Thyroid gland (tissue), 4 donors: ENCODE measurements around the gene HIC1. TPM values are rescaled to one million over a fixed set of nuclear protein-coding genes. Genes with fewer than 3 reads are reported as not detected.

ENCODE experiments used
- DNase-seq, 2 donors: peaks; one replicate each; pipeline ENCODE4 v3.0.0-alpha.2; 2019
- H3K27ac ChIP-seq, 3 donors: fragments of 200-600 bp; sonication (generic); 1 replicate in 2 of 3; 2 replicates in 1 of 3; pipeline ENCODE4 v1.5.1; 2016 to 2019; ENCODE audit warnings: mild to moderate bottlenecking in 1 of 3, moderate library complexity in 1 of 3
- H3K27me3 ChIP-seq: fragments of 200-600 bp; sonication (generic); one replicate; pipeline ENCODE4 v1.5.1; 2019
- H3K36me3 ChIP-seq, 2 donors: fragments of 200-600 bp; sonication (generic); one replicate each; pipeline ENCODE4 v1.5.1; 2016 to 2019
- H3K4me1 ChIP-seq, 2 donors: fragments of 200-600 bp; sonication (generic); one replicate each; pipeline ENCODE4 v1.5.1; 2017 to 2019
- H3K4me3 ChIP-seq, 3 donors: fragments of 200-600 bp; sonication (generic); replicated peaks in 1 of 3; 1 replicate in 2 of 3; 2 replicates in 1 of 3; pipeline ENCODE4 v1.5.1; 2016; ENCODE audit warnings: mild to moderate bottlenecking in 1 of 3
- H3K9me3 ChIP-seq: fragments of 200-600 bp; sonication (generic); one replicate; pipeline ENCODE4 v1.5.1; 2017
- POLR2A ChIP-seq, 2 donors: fragments of 450-650 bp; IDR thresholded peaks; one replicate each; pipeline ENCODE4 v1.6.1; 2017; ENCODE audit warnings: antibody characterized with exemption in 2 of 2, mild to moderate bottlenecking in 2 of 2, moderate library complexity in 1 of 2
- WGBS, 2 donors: methylation state at CpG; one replicate each; pipeline ENCODE4 v1.1.5; 2017; 5-methylcytosine and 5-hydroxymethylcytosine counted together
- intact Hi-C: fragments of 100-400 bp; cut with DNase I; formaldehyde crosslinking; loops from one replicate; pipeline ENCODE4 v1.15.1; 2023
- total RNA-seq, 4 donors: library from RNA; depleted of rRNA; stranded (reverse); fragments of >200 nt; gene quantifications; one replicate each; pipeline ENCODE4 v1.2.3, GENCODE V29; 2016
- TF ChIP-seq, protein P1 (sequence below), 6 experiments: fragments of 200-600 bp in 3 of 6; fragments of 450-650 bp in 3 of 6; sonication (generic) in 3 of 6; IDR thresholded peaks; one replicate each; pipeline ENCODE4 v1.5.1; 2016 to 2019; ENCODE audit warnings: antibody characterized with exemption in 6 of 6, mild to moderate bottlenecking in 2 of 6, inconsistent platforms in 1 of 6, moderate library complexity in 1 of 6

The HIC1 gene
- total RNA-seq, 4 donors from 2014 or later = 13.3 to 23.2 (median 18.3) TPM

DNA sequence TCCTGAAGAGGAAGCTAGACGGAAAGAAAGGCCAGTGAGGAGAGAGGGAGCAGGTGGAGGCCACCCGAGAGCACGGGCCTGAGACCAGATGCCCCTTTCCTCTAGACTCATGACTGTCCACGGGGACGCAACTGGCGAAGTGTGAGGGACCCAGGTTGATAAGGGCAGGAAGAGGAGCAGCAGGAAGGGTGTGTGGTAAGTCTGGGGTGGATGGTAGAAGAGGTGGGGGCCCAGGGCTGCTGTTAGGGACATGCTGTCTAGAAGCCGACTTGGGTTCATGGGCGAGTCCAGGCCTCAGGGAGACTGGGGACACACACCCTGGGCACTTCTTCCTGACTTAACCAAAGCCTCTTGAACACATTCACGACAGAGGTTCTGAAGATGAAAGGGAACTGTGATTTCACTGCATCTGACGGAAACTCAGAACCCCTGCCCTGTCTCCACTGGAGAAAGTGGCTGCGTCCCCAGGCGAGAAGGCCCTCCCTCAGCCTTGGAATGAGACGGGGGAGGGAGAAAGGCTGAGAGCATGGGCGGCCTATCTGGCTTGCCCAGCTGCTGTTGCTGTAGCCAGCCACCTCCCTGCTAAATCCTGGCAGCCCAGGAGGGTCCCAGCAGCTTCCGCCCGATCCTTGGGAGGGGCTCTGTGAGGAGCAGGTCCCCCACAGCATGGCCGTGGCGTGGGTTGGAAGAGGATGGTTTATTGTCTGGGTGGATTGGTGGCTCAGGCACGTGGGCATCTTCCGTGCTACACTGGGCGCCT lies 6.0 kb downstream of the HIC1 start:
- Histone ChIP-seq H3K4me3 (no peak overlapping the region), H3K36me3 (peaks cover 25 to 32% of the 10 kb centered on the region in 2 donors), H3K4me1 (peaks cover 6 to 83% of the 10 kb centered on the region in 2 donors), H3K27me3 (peaks cover 5% of the 10 kb centered on the region), H3K9me3 (no peaks in the 10 kb centered on the region), H3K27ac (peak overlapping the region; percentile 49 to 65 (median 61))
- intact Hi-C loops = no loop called here
- DNase-seq = no peak
- WGBS, 2 donors = 59 to 80% methylated on average over 14 to 16 of the region's 21 CpGs
- TF ChIP-seq, protein P1, sequence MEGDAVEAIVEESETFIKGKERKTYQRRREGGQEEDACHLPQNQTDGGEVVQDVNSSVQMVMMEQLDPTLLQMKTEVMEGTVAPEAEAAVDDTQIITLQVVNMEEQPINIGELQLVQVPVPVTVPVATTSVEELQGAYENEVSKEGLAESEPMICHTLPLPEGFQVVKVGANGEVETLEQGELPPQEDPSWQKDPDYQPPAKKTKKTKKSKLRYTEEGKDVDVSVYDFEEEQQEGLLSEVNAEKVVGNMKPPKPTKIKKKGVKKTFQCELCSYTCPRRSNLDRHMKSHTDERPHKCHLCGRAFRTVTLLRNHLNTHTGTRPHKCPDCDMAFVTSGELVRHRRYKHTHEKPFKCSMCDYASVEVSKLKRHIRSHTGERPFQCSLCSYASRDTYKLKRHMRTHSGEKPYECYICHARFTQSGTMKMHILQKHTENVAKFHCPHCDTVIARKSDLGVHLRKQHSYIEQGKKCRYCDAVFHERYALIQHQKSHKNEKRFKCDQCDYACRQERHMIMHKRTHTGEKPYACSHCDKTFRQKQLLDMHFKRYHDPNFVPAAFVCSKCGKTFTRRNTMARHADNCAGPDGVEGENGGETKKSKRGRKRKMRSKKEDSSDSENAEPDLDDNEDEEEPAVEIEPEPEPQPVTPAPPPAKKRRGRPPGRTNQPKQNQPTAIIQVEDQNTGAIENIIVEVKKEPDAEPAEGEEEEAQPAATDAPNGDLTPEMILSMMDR (IDR thresholded peaks at IDR 0.05) = no peak
- TF ChIP-seq POLR2A (IDR thresholded peaks at IDR 0.05) = no peak

GRCh38 chr17:2061441-2061958 lies 6.6 kb downstream of the HIC1 start:
- peaks cover 25 to 32% of the 10 kb centered on the region in 2 donors for H3K36me3 ChIP-seq
- H3K4me3 ChIP-seq = no peak overlapping the region
- H3K27me3 ChIP-seq = peaks cover 5% of the 10 kb centered on the region
- peaks cover 6 to 82% of the 10 kb centered on the region in 2 donors for H3K4me1 ChIP-seq
- H3K9me3 ChIP-seq = no peaks in the 10 kb centered on the region
- WGBS, 2 donors = 75 to 84% methylated on average over 16 to 17 of the region's 17 CpGs
- intact Hi-C loops = no loop called here
- TF ChIP-seq, protein P1 (IDR thresholded peaks at IDR 0.05) = no peak
- TF ChIP-seq POLR2A (IDR thresholded peaks at IDR 0.05) = no peak
- no peak for DNase-seq
- H3K27ac ChIP-seq = peak overlapping the region; percentile 49 to 65 (median 61)

- WGBS, 2 donors = 58 to 68% methylated on average over 11 of the region's 11 CpGs
- H3K27me3 ChIP-seq = peaks cover 5% of the 10 kb centered on the region
- H3K36me3 ChIP-seq = peaks cover 25 to 32% of the 10 kb centered on the region in 2 donors
- TF ChIP-seq, protein P1 (IDR thresholded peaks at IDR 0.05) = no peak
- TF ChIP-seq POLR2A (IDR thresholded peaks at IDR 0.05) = no peak
- intact Hi-C loops = no loop called here
- DNase-seq = no peak
- H3K9me3 ChIP-seq = no peaks in the 10 kb centered on the region
- no peak overlapping the region for H3K4me3 ChIP-seq
- peak overlapping the region; percentile 49 to 61 (median 53) for H3K27ac ChIP-seq
- peaks cover 11 to 83% of the 10 kb centered on the region in 2 donors for H3K4me1 ChIP-seq
These were observed 7.8 kb downstream of the HIC1 start for GRCh38 chr17:2062571-2063183.

GRCh38 chr17:2063261-2064146 lies 8.6 kb downstream of the HIC1 start:
- intact Hi-C loops = no loop called here
- 78 to 79% methylated on average over 16 of the region's 16 CpGs for WGBS, 2 donors
- peaks cover 10 to 83% of the 10 kb centered on the region in 2 donors for H3K4me1 ChIP-seq
- no peak overlapping the region for H3K4me3 ChIP-seq
- H3K27me3 ChIP-seq = no peaks in the 10 kb centered on the region
- TF ChIP-seq, protein P1 (IDR thresholded peaks at IDR 0.05) = no peak
- TF ChIP-seq POLR2A (IDR thresholded peaks at IDR 0.05) = no peak
- peaks cover 25 to 28% of the 10 kb centered on the region in 2 donors for H3K36me3 ChIP-seq
- no peaks in the 10 kb centered on the region for H3K9me3 ChIP-seq
- no peak for DNase-seq
- H3K27ac ChIP-seq = peak overlapping the region; percentile 49 to 61 (median 53)
